DOHH2 (cell line): ENCODE data around the gene XRCC4.

Experiments used
- H3F3A ChIP-seq: fragments of 200-600 bp; sonication (generic), shearing (Covaris generic); 2 replicates; pipeline ENCODE4 v1.6.0; 2016; ENCODE audit warnings: antibody characterized with exemption, mild to moderate bottlenecking; ENCODE audit not compliant: control insufficient read depth, insufficient read depth
- H3K27ac ChIP-seq: fragments of 200-600 bp; sonication (generic); 2 replicates; pipeline ENCODE4 v1.5.1; 2014; ENCODE audit warnings: low read depth, mild to moderate bottlenecking, low read length, moderate library complexity
- H3K27me3 ChIP-seq: fragments of 200-600 bp; sonication (generic); 2 replicates; pipeline ENCODE4 v1.6.1; 2014; ENCODE audit warnings: mild to moderate bottlenecking, low read length, mixed read lengths; ENCODE audit not compliant: control insufficient read depth
- H3K36me3 ChIP-seq: fragments of 200-600 bp; sonication (generic); 2 replicates; pipeline ENCODE4 v1.6.1; 2014; ENCODE audit warnings: mild to moderate bottlenecking, low read length, moderate library complexity, mixed read lengths; ENCODE audit not compliant: control insufficient read depth
- H3K4me1 ChIP-seq: fragments of 200-600 bp; sonication (generic); 2 replicates; pipeline ENCODE4 v1.6.1; 2014; ENCODE audit warnings: mild to moderate bottlenecking, low read length, mixed read lengths; ENCODE audit not compliant: control insufficient read depth
- H3K4me2 ChIP-seq: fragments of 200-600 bp; sonication (generic); 2 replicates; pipeline ENCODE4 v1.6.0; 2014; ENCODE audit warnings: mild to moderate bottlenecking, low read length, moderate library complexity
- H3K4me3 ChIP-seq: fragments of 200-600 bp; sonication (generic); 2 replicates; pipeline ENCODE4 v1.5.1; 2014; ENCODE audit warnings: mild to moderate bottlenecking, low read length, mixed read lengths
- H3K79me2 ChIP-seq: fragments of 200-600 bp; sonication (generic); 2 replicates; pipeline ENCODE4 v1.6.1; 2014; ENCODE audit warnings: mild to moderate bottlenecking, low read length, mixed read lengths; ENCODE audit not compliant: control insufficient read depth
- H3K9me2 ChIP-seq: fragments of 200-600 bp; sonication (generic); replicated peaks from 2 replicates; pipeline ENCODE4 v1.6.1; 2014; ENCODE audit warnings: mild to moderate bottlenecking, low read length, mixed read lengths; ENCODE audit not compliant: control insufficient read depth
- H3K9me3 ChIP-seq: fragments of 200-600 bp; sonication (generic); 2 replicates; pipeline ENCODE4 v1.6.1; 2014; ENCODE audit warnings: antibody characterized with exemption, low read length, mixed read lengths; ENCODE audit not compliant: control insufficient read depth, insufficient read depth
- H4K20me1 ChIP-seq: fragments of 200-600 bp; sonication (generic); 2 replicates; pipeline ENCODE4 v1.6.0; 2014; ENCODE audit warnings: low read depth, mild to moderate bottlenecking, antibody characterized with exemption, low read length, moderate library complexity; ENCODE audit not compliant: control insufficient read depth, insufficient read depth
- EZH2phosphoT487 ChIP-seq: fragments of 200-600 bp; sonication (generic); IDR thresholded peaks from 2 replicates; pipeline ENCODE4 v1.6.1; 2017; ENCODE audit warnings: borderline replicate concordance, mild to moderate bottlenecking, antibody characterized with exemption, low read length, moderate library complexity, mixed read lengths
- TF ChIP-seq, protein P1 (sequence below): fragments of 200-600 bp; sonication (generic); IDR thresholded peaks from one replicate; pipeline ENCODE4 v1.5.1; 2014; ENCODE audit warnings: antibody characterized with exemption, mild to moderate bottlenecking, low read depth, low read length; ENCODE audit not compliant: poor library complexity, severe bottlenecking

XRCC4 gene

GRCh38 chr5:83265318-83265717 lies 188.0 kb downstream of the XRCC4 start:
- Histone ChIP-seq H3F3A (no peaks in the 10 kb centered on the region), H3K4me2 (no peak overlapping the region), H3K9me3 (no peaks in the 10 kb centered on the region), H3K4me3 (no peak overlapping the region), H3K36me3 (no peaks in the 10 kb centered on the region), H3K9me2 (no peaks in the 10 kb centered on the region), H3K27me3 (no peaks in the 10 kb centered on the region), H3K27ac (no peak overlapping the region), H4K20me1 (no peaks in the 10 kb centered on the region), H3K79me2 (no peaks in the 10 kb centered on the region), H3K4me1 (no peaks in the 10 kb centered on the region)
- TF ChIP-seq, protein P1, sequence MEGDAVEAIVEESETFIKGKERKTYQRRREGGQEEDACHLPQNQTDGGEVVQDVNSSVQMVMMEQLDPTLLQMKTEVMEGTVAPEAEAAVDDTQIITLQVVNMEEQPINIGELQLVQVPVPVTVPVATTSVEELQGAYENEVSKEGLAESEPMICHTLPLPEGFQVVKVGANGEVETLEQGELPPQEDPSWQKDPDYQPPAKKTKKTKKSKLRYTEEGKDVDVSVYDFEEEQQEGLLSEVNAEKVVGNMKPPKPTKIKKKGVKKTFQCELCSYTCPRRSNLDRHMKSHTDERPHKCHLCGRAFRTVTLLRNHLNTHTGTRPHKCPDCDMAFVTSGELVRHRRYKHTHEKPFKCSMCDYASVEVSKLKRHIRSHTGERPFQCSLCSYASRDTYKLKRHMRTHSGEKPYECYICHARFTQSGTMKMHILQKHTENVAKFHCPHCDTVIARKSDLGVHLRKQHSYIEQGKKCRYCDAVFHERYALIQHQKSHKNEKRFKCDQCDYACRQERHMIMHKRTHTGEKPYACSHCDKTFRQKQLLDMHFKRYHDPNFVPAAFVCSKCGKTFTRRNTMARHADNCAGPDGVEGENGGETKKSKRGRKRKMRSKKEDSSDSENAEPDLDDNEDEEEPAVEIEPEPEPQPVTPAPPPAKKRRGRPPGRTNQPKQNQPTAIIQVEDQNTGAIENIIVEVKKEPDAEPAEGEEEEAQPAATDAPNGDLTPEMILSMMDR = no peak
- no peak for TF ChIP-seq EZH2phosphoT487

GRCh38 chr5:83270311-83270710 lies 193.0 kb downstream of the XRCC4 start:
- Histone ChIP-seq H3K4me3 (no peak overlapping the region), H3K4me2 (no peak overlapping the region), H3K9me2 (no peaks in the 10 kb centered on the region), H3K79me2 (no peaks in the 10 kb centered on the region), H3K4me1 (no peaks in the 10 kb centered on the region), H3K27ac (no peak overlapping the region), H4K20me1 (no peaks in the 10 kb centered on the region), H3K36me3 (no peaks in the 10 kb centered on the region), H3F3A (no peaks in the 10 kb centered on the region), H3K27me3 (no peaks in the 10 kb centered on the region), H3K9me3 (no peaks in the 10 kb centered on the region)
- TF ChIP-seq, protein P1 = no peak
- TF ChIP-seq EZH2phosphoT487 = no peak

DNA sequence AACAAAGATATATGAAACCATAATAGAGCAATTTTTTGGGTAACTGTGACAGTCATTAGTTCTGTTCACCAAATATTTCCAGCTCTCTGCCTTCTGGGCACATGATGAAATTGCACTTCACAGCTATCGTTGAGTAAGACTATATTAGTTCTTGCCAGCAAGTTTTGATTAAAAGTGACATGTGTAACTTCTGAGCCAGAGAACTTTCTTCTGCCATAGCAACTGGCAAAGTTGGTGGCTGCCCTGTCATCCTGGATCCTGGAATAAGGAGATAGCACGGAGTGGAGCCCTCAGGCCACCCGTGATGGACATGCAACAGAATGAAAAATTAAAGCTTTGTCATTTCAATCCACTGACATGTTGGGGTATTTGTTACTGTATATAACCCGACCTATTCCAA lies 199.8 kb downstream of the XRCC4 start:
- no peaks in the 10 kb centered on the region for H3F3A ChIP-seq
- H3K79me2 ChIP-seq = no peaks in the 10 kb centered on the region
- H3K36me3 ChIP-seq = no peaks in the 10 kb centered on the region
- no peaks in the 10 kb centered on the region for H3K27me3 ChIP-seq
- H3K27ac ChIP-seq = no peak overlapping the region
- no peaks in the 10 kb centered on the region for H3K9me2 ChIP-seq
- no peaks in the 10 kb centered on the region for H3K4me1 ChIP-seq
- no peaks in the 10 kb centered on the region for H4K20me1 ChIP-seq
- H3K4me2 ChIP-seq = no peak overlapping the region
- H3K4me3 ChIP-seq = no peak overlapping the region
- TF ChIP-seq, protein P1 = no peak
- no peak for TF ChIP-seq EZH2phosphoT487
- H3K9me3 ChIP-seq = no peaks in the 10 kb centered on the region

DNA sequence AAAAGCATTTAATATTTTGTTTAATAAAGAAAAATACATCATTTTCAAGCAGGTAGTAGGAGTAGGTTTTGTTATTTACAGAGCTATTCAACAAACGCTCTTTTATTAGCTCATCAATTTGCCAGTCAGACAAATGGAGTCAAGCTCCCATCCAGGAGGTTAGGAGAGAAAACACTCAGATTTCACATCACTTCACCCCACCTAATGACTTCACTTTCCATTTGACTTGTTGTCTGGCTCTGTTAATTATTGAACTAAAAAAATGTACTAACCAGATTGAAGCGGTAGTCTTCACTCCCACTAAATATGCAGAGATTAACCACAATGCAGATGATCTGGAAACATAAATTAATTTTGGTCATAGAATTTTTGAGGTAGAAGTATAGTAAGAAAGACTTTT lies 200.6 kb downstream of the XRCC4 start:
- Histone ChIP-seq H3K4me2 (no peak overlapping the region), H4K20me1 (no peaks in the 10 kb centered on the region), H3K27me3 (no peaks in the 10 kb centered on the region), H3K27ac (no peak overlapping the region), H3K79me2 (no peaks in the 10 kb centered on the region), H3K4me1 (no peaks in the 10 kb centered on the region), H3F3A (no peaks in the 10 kb centered on the region), H3K9me2 (no peaks in the 10 kb centered on the region), H3K36me3 (no peaks in the 10 kb centered on the region), H3K4me3 (no peak overlapping the region), H3K9me3 (no peaks in the 10 kb centered on the region)
- TF ChIP-seq, protein P1 = no peak
- TF ChIP-seq EZH2phosphoT487 = no peak
